K562 (cell line): Measurements from ENCODE around the gene CHRM4. TPM values are rescaled to one million over a fixed set of nuclear protein-coding genes. Genes with fewer than 3 reads are reported as not detected.

Source experiments
- REST ChIP-seq, 2 experiments: fragments of 450-650 bp; formaldehyde crosslinking in 1 of 2; IDR thresholded peaks; 2 replicates each; pipeline versions ENCODE4 v1.4.0 to v1.6.1; 2014 to 2020; ENCODE audit warnings: mild to moderate bottlenecking in 2 of 2, borderline replicate concordance in 1 of 2, low read depth in 1 of 2
- polyA plus RNA-seq, 8 experiments: library from polyadenylated mRNA; depleted of rRNA in 4 of 8; stranded (reverse) in 5 of 8; unstranded in 3 of 8; fragments of >200 nt; fragmentation: Nextera tagmentation in 2 of 8; fragmentation: Illumina TruSeq in 1 of 8; extraction: Ambion mirVana in 2 of 8; extraction: Trizol in 1 of 8; gene quantifications; 2 replicates each; pipeline versions ENCODE4 v1.2.1 to v1.2.3, GENCODE V29; 2011 to 2014; ENCODE audit warnings: inconsistent platforms in 1 of 8, missing spikeins in 1 of 8
- total RNA-seq, 7 experiments: library from RNA; depleted of rRNA in 6 of 7; stranded (reverse); fragments of >200 nt in 6 of 7; fragmentation: Illumina TruSeq in 2 of 7; extraction: Trizol in 2 of 7; gene quantifications; 2 replicates each; pipeline versions ENCODE4 v1.2.1 to v1.2.3, GENCODE V29; 2011 to 2021; ENCODE audit warnings: low replicate concordance in 1 of 7

Gene CHRM4
- total and polyA plus RNA-seq, 9 of the 15 experiments (the other 6 are each of a cell fraction or from before 2014, with no cell fraction given), result 0.22 to 1.3 (median 0.40) TPM; not detected in 2

GRCh38 chr11:46345131-46345597 is 46.4 kb downstream of the CHRM4 start (continued):
- TF ChIP-seq REST (IDR thresholded peaks at IDR 0.05; ENCODE audit: borderline replicate concordance), result peak; percentile 59; the same call in 1 of the 2 replicates
- no peak for TF ChIP-seq REST (CRISPR knock-in tag; IDR thresholded peaks at IDR 0.05; ENCODE audit: low read depth)
